Suppressor macrophage (primary cell): ENCODE data around the gene ATAD3A.

Experiments used
- DNase-seq, 4 experiments: peaks; one replicate each; pipeline ENCODE4 v3.0.0-alpha.2; 2020 to 2022

Gene ATAD3A

GRCh38 chr1:1540090-1540817 is 28.3 kb downstream of the ATAD3A start, which contains the start of gene TMEM240:
Gene TMEM240, minus strand, starts transcription at chr1:1540624. Its CDS starts 278 bp downstream, at chr1:1540346.
- peak in 2 of 4 experiments; percentile 26 to 30 for DNase-seq

GRCh38 chr1:1540818-1541628 is 29.1 kb downstream of the ATAD3A start:
- no peak for DNase-seq

DNA sequence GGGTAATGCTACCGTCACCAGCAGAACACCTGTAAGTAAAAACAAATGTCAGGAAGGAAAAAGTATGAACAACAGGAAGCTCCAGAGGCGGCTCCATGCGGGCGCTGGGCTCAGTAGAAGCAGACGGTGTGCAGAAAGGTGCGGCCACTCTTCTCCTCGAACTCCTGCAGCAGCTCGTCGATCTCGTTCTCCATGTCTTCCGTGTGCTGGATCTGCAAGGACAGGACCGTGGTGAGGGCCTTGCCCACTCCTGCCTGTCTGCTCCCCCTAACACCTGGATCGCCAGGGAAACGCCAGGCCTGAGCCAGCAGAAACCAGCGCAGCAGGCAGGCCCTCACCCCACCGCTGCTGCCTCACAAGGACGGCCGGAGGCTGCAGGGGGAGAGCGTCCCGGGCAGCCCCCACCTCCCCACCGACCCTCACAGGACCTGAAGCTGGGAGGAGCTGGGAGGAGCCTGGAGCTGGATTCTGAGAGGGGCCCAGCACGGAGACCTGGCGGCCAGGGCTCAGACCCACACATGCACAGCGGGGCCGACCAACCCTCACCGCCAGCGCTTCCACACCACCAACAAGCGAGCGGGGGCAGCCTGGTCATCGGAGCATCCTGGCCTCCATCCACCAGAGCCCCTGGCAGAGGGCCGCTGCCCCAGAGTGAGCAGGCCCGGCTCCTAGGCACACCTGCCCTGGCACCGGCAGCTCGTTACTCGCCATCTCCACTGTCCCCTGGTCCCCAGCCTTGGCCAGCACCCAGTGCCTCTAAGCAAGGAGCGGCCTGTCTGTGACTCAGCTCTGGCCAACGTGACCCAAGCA is 30.2 kb downstream of the ATAD3A start:
- no peak for DNase-seq

GRCh38 chr1:1542766-1543705 is 31.1 kb downstream of the ATAD3A start:
- no peak for DNase-seq

DNA sequence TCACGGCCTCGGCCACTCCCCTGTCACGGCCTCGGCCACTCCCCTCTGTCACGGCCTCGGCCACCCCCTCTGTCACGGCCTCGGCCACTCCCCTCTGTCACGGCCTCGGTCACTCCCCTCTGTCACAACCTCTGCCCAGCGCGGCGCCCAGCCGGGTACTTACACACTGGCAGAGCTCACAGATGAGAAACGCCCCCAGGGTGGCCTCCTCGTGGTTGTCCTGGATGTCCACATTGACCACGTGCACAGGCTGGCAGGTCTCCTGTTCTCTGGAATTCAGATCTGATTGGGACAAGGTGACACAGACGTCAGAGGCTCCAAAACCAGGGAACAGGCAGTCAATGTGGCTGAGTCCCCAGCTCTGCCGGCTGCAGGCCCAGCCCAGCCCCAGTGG is 31.7 kb downstream of the ATAD3A start:
- DNase-seq, result no peak

DNA sequence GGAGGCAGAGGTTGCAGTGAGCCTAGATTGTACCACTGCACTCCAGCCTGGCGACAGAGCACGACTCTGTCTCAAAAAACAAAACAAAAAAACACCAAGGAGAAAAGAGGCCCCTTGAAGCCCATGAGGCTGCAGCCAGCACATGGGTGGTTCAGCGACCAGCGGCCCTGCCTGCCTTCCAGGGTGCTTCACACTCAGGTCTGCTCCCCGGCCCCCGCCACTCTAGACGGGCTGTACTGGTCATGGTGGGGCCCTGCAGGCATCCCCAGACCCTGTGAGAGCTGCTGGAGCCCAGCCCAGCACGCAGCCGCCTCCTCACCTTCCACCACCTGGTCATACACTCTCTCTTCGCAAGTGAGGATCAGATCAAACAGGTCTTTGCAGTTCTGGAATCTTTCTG is 32.6 kb downstream of the ATAD3A start:
- DNase-seq, result no peak

GRCh38 chr1:1545946-1546737 is 34.2 kb downstream of the ATAD3A start:
- no peak for DNase-seq

DNA sequence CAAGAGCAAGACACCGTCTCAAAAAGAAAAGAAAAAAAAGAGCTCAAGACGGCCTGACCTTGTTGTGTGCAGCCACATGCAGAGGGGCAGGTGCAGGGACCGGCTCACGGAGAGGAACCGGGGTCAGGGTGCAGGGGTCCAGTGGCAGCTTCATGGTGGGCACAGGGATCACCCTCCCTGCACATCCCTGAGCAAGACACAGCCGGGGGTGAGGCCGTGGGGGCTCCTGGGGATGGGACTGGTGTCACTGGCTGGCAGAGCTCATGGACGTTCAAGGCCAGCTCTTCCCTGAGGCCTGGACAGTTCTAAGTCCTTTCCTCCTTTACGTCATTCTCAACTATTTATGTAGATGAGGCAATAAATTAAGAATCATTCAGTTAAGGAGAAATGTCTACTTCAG is 35.0 kb downstream of the ATAD3A start:
- no peak for DNase-seq

DNA sequence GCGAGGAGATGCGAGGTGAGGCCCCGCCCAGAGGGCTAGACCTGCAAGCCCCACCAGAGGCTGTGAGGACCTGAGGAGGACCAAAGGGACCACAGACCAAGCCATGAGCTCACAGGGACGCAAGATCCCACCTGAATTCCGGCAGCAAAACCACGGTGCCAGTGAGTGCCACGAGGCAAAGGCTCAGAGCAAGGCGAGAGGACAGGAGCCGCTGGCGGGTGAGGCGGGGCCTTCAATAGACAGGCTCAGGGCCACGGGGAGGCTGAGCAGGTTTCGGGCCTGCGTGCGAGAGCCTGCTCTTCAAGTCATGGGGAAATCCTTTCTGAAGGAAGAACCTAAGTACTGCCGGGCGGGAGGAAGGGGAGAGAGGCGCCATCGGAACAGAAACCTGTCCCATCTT is 35.5 kb downstream of the ATAD3A start:
- no peak for DNase-seq

DNA sequence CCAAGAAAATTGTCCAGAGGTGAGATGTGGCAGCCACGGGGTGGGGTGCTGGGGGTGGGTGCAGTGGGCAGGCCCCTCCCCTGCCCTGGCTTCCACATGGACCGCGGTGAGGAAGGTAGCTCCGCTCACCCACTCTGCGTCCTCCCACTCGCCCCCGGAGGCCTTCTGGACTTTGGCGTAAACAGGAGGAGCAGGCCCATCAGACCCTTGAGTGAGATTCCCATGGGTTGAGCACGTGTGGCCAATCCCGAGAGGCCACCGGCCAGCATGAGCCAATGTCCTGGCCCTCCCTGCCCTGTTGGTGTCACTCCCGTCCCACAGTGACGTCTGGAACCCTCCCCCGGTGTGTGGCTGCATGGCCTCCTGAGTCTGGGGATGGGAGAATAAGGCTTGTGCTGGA is 36.6 kb downstream of the ATAD3A start:
- DNase-seq, result no peak

GRCh38 chr1:1550087-1550486 is 38.1 kb downstream of the ATAD3A start:
- no peak for DNase-seq

- DNase-seq, result no peak
Measured at GRCh38 chr1:1550591-1551432, 38.9 kb downstream of the ATAD3A start.

- no peak for DNase-seq
Measured at GRCh38 chr1:1551524-1552262, 39.7 kb downstream of the ATAD3A start.

- DNase-seq, result no peak
Measured at GRCh38 chr1:1552263-1552639, 40.3 kb downstream of the ATAD3A start.

DNA sequence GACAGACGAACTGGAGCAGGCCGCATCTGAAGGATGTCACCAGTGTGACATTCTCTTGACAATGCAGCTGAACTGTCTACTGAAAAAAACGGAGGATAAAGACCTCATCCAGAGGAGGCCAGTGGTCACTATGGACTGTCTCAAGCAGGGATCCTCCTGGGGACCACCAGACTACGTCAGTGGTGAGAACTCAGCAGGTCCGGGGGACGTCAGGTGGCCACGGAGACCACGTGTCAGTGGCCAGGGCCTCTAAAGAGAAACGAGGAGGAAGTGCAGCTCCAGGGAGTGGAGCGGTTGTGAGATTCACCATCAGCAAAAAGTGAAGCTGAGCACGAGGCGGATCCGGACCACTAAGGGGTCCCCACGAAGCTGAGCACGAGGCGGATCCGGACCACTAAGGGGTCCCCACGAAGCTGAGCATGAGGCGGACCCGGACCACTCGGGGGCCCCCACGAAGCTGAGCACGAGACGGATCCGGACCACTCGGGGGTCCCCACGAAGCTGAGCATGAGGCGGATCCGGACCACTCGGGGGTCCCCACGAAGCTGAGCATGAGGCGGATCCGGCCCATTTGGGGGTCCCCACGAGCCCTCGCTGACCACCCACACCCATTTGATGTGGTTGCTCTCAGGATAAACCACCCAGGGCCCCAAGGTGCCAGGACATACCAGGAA is 42.0 kb downstream of the ATAD3A start:
- no peak for DNase-seq

- no peak for DNase-seq
Measured at GRCh38 chr1:1554550-1554925, 42.6 kb downstream of the ATAD3A start.

GRCh38 chr1:1554926-1555915 is 43.3 kb downstream of the ATAD3A start:
- DNase-seq, result no peak

DNA sequence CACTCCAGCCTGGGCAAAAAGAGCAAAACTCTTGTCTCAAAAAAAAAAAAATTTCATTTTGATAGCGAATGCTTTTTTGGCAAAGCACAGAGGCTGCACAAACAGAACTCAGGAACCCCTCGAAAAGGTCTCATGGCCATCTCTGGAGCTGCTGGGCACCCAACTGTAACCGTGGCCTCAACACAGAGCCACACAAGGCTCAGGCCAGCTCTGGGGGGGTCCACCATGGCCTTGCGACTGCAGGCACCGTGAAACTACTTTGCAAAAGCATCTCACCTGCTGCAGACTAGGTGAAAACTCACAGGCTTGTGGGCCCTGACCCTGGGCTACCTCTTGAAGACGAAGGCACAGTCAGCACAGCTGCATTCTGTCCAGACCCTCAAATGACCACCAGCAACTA is 44.5 kb downstream of the ATAD3A start:
- DNase-seq, result no peak
